ENCODE data around the gene ALB. TPM values are rescaled to one million over a fixed set of nuclear protein-coding genes. Genes with fewer than 3 reads are reported as not detected.

The ALB gene
- total and polyA plus RNA-seq, 2 donors (not counting 1 experiment from before 2014, with no cell fraction given): 0.24 TPM; not detected in 1

DNA sequence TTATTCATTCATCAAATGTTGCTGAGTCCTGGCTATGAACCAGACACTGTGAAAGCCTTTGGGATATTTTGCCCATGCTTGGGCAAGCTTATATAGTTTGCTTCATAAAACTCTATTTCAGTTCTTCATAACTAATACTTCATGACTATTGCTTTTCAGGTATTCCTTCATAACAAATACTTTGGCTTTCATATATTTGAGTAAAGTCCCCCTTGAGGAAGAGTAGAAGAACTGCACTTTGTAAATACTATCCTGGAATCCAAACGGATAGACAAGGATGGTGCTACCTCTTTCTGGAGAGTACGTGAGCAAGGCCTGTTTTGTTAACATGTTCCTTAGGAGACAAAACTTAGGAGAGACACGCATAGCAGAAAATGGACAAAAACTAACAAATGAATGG, 30.2 kb downstream of the ALB start:
- H3K27ac ChIP-seq (ENCODE audit: low read length in 2 of 2): no peak overlapping the region
- intact Hi-C loops (cut with micrococcal nuclease): no loop called here
- ATAC-seq (ENCODE audit: low read depth): no peak

DNA sequence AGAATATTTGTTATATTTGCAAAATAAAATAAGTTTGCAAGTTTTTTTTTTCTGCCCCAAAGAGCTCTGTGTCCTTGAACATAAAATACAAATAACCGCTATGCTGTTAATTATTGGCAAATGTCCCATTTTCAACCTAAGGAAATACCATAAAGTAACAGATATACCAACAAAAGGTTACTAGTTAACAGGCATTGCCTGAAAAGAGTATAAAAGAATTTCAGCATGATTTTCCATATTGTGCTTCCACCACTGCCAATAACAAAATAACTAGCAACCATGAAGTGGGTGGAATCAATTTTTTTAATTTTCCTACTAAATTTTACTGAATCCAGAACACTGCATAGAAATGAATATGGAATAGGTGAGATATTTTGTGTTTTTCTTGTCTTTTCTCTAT, 31.9 kb downstream of the ALB start, which contains the start of gene AFP:
Gene AFP (plus strand): TSS at position 238 of the 400 bp plus-strand sequence. CDS start 42 bp downstream, at position 280.
- WGBS (ENCODE audit: insufficient coverage): no CpG with 5 or more reads among the region's 1 CpG
- no peaks in the 10 kb centered on the region for H3K4me1 Mint-ChIP-seq
- no peak within 1 kb of the TSS for H3K4me3 Mint-ChIP-seq
- POLR2A ChIA-PET: no interaction called here
- no peaks in the 10 kb centered on the region for H3K9me3 ChIP-seq (ENCODE audit: control extremely low read depth in 1 of 3, control insufficient read depth in 2 of 3, insufficient read depth in 1 of 3, low read length in 2 of 3)
- H3K4me1 ChIP-seq (ENCODE audit: control insufficient read depth in 2 of 2, insufficient read depth in 2 of 2, low read length in 2 of 2): no peaks in the 10 kb centered on the region
- CTCF ChIA-PET: no interaction called here
- peaks cover 6% of the 10 kb centered on the region for H3K27me3 Mint-ChIP-seq
- H3K79me2 ChIP-seq (ENCODE audit: control insufficient read depth, insufficient read depth, low read length): no peaks in the 10 kb centered on the region
- H3K9ac ChIP-seq (ENCODE audit: low read length): no peak within 1 kb of the TSS
- no peaks in the 10 kb centered on the region for H4K20me1 ChIP-seq (ENCODE audit: control insufficient read depth, insufficient read depth, low read length, poor library complexity, severe bottlenecking)
- no peak for DNase-seq
- no peak within 1 kb of the TSS for H3K27ac ChIP-seq (ENCODE audit: low read length in 2 of 2)
- H3K9me3 Mint-ChIP-seq (ENCODE audit: insufficient read depth): no peaks in the 10 kb centered on the region
- no peak for TF ChIP-seq EZH2 (IDR thresholded peaks at IDR 0.05; ENCODE audit: borderline replicate concordance, insufficient read depth, low read depth, low read length, poor library complexity, severe bottlenecking)
- TF ChIP-seq, protein P1, sequence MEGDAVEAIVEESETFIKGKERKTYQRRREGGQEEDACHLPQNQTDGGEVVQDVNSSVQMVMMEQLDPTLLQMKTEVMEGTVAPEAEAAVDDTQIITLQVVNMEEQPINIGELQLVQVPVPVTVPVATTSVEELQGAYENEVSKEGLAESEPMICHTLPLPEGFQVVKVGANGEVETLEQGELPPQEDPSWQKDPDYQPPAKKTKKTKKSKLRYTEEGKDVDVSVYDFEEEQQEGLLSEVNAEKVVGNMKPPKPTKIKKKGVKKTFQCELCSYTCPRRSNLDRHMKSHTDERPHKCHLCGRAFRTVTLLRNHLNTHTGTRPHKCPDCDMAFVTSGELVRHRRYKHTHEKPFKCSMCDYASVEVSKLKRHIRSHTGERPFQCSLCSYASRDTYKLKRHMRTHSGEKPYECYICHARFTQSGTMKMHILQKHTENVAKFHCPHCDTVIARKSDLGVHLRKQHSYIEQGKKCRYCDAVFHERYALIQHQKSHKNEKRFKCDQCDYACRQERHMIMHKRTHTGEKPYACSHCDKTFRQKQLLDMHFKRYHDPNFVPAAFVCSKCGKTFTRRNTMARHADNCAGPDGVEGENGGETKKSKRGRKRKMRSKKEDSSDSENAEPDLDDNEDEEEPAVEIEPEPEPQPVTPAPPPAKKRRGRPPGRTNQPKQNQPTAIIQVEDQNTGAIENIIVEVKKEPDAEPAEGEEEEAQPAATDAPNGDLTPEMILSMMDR (IDR thresholded peaks at IDR 0.05): no peak
- no peak within 1 kb of the TSS for H3K4me3 ChIP-seq (ENCODE audit: control extremely low read depth in 1 of 5, extremely low read depth in 1 of 5, insufficient read depth in 1 of 5, low read depth in 2 of 5, low read length in 4 of 5)
- peaks cover 0 to 4% (median 1%) of the 10 kb centered on the region in 4 experiments for H3K27me3 ChIP-seq (replicated peaks in 1 of 4; ENCODE audit: control extremely low read depth in 1 of 4, control insufficient read depth in 3 of 4, insufficient read depth in 4 of 4, low read length in 3 of 4)
- intact Hi-C loops (cut with micrococcal nuclease): no loop called here
- no peak within 1 kb of the TSS for H2AFZ ChIP-seq (ENCODE audit: insufficient read depth, low read depth, low read length, poor library complexity, severe bottlenecking)
- ATAC-seq (ENCODE audit: low read depth): no peak
- H3K27ac Mint-ChIP-seq: no peak within 1 kb of the TSS
- no peak within 1 kb of the TSS for H3K4me2 ChIP-seq (replicated peaks; ENCODE audit: low read depth, low read length, poor library complexity, severe bottlenecking)
- no peaks in the 10 kb centered on the region for H3K36me3 ChIP-seq (replicated peaks in 1 of 2; ENCODE audit: control extremely low read depth in 1 of 2, control insufficient read depth in 1 of 2, extremely low read depth in 1 of 2, insufficient read depth in 2 of 2, low read length in 1 of 2)

More for the DNA sequence above, 30.2 kb downstream of the ALB start:
- H3K9me3 ChIP-seq (ENCODE audit: control extremely low read depth in 1 of 3, control insufficient read depth in 2 of 3, insufficient read depth in 1 of 3, low read length in 2 of 3): no peaks in the 10 kb centered on the region
- no peaks in the 10 kb centered on the region for H3K9me3 Mint-ChIP-seq (ENCODE audit: insufficient read depth)
- TF ChIP-seq, protein P1 (IDR thresholded peaks at IDR 0.05): peak; percentile 71
- TF ChIP-seq EZH2 (IDR thresholded peaks at IDR 0.05; ENCODE audit: borderline replicate concordance, insufficient read depth, low read depth, low read length, poor library complexity, severe bottlenecking): no peak
- no peak overlapping the region for H3K4me3 Mint-ChIP-seq
- ChIA-PET POLR2A (no interaction called here), CTCF (interaction anchor here (1.9 kb wide), 1 partner anchor 9 kb away, joined by 4 read pairs; no protein-coding TSS in a partner anchor)
- no peaks in the 10 kb centered on the region for H3K36me3 ChIP-seq (replicated peaks in 1 of 2; ENCODE audit: control extremely low read depth in 1 of 2, control insufficient read depth in 1 of 2, extremely low read depth in 1 of 2, insufficient read depth in 2 of 2, low read length in 1 of 2)
- no peak overlapping the region for H2AFZ ChIP-seq (ENCODE audit: insufficient read depth, low read depth, low read length, poor library complexity, severe bottlenecking)
- H3K4me1 ChIP-seq (ENCODE audit: control insufficient read depth in 2 of 2, insufficient read depth in 2 of 2, low read length in 2 of 2): no peaks in the 10 kb centered on the region
- WGBS (ENCODE audit: insufficient coverage): 56% methylated on average over 3 of the region's 3 CpGs
- H3K27me3 Mint-ChIP-seq: peaks cover 6% of the 10 kb centered on the region
- no peaks in the 10 kb centered on the region for H3K4me1 Mint-ChIP-seq
- no peak overlapping the region for H3K27ac Mint-ChIP-seq
- H3K79me2 ChIP-seq (ENCODE audit: control insufficient read depth, insufficient read depth, low read length): no peaks in the 10 kb centered on the region
- no peak overlapping the region for H3K9ac ChIP-seq (ENCODE audit: low read length)
- DNase-seq: peak; percentile 8
- peaks cover 0 to 4% (median 1%) of the 10 kb centered on the region in 4 experiments for H3K27me3 ChIP-seq (replicated peaks in 1 of 4; ENCODE audit: control extremely low read depth in 1 of 4, control insufficient read depth in 3 of 4, insufficient read depth in 4 of 4, low read length in 3 of 4)
- H3K4me2 ChIP-seq (replicated peaks; ENCODE audit: low read depth, low read length, poor library complexity, severe bottlenecking): no peak overlapping the region
- H3K4me3 ChIP-seq (ENCODE audit: control extremely low read depth in 1 of 5, extremely low read depth in 1 of 5, insufficient read depth in 1 of 5, low read depth in 2 of 5, low read length in 4 of 5): no peak overlapping the region
- no peaks in the 10 kb centered on the region for H4K20me1 ChIP-seq (ENCODE audit: control insufficient read depth, insufficient read depth, low read length, poor library complexity, severe bottlenecking)
